ENCODE results near the gene UBXN6.

The UBXN6 gene

GRCh38 chr19:4457654-4458395 is at the start of gene UBXN6:
Gene UBXN6 (minus strand): TSS chr19:4457794. CDS start chr19:4457697, 97 bp downstream.
- DNase-seq, result peak; percentile 92 to 96

DNA sequence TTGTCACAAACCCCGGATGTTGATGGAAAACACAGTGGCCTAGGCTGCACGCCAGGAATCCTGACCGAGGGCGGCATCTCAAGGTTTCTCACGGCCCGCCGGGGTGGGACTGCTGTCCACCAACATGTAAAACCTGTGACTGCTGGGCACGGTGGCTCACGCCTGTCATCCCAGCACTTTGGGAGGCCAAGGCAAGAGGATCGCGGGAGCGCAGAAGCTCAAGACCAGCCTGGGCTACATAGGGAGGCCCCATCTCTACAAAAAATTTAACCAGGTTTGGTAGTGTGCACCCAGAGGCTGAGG is 49.5 kb upstream of the UBXN6 start:
- DNase-seq, result no peak

DNA sequence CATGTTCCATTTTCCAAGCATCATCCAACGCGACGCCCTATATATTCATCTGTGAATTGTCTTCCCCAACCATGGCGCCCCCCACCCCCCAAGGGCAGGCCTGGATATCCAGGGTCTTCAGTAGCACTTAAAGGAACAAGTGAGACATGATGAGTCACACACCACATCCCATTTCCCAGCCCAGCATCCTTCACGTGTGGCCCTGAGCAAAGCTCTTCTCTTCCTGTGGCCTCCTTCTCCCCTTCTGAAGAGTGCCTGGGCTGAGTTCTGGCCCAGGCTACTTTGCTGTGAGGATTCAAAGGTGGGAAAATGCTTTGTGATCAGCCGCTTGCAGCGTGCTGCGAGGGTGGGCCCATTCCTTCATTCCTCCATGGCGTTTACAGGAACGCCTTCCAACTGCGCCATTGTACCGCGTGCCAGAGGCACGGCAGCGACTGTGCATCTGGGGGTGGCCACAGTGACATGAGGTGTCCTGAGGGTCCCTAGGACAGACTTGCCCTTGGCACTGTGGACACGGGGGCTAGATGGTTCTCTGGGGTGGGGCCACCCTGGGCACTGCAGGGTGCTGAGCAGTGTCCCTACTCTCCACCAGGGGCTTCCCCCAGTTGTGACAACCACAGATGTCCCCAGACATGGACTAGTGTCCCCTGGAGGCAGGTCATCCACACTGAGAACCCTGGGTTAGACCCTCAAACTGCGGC is 49.0 kb upstream of the UBXN6 start:
- peak in 1 of 2 experiments; percentile 52 for DNase-seq

- no peak for DNase-seq
Observed at GRCh38 chr19:4505570-4506448, 48.2 kb upstream of the UBXN6 start.

GRCh38 chr19:4504891-4505569 is 47.4 kb upstream of the UBXN6 start:
- DNase-seq, result no peak

- DNase-seq, result no peak
Observed at GRCh38 chr19:4504297-4504701, 46.7 kb upstream of the UBXN6 start.

GRCh38 chr19:4503825-4504170 is 46.2 kb upstream of the UBXN6 start:
- DNase-seq, result no peak

- no peak for DNase-seq
Observed at GRCh38 chr19:4503132-4503824, 45.7 kb upstream of the UBXN6 start.

- no peak for DNase-seq
Observed at GRCh38 chr19:4502282-4503131, 44.9 kb upstream of the UBXN6 start.

DNA sequence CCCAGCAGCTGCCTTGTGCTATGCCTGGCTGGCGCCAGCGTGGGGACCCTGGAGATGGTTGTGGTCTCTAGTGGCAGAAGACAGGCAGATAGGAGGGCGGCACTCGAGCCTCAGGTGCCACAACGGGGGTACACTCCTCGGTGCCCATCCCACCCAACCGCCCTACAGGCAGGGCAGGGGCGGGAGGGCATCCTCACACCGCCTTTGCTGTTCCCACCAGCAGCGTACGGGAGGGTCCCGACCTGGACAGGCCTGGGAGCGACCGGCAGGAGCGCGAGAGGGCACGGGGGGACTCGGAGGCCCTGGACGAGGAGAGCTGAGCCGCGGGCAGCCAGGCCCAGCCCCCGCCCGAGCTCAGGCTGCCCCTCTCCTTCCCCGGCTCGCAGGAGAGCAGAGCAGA is 44.1 kb upstream of the UBXN6 start:
- DNase-seq, result no peak

GRCh38 chr19:4500841-4501591 is 43.4 kb upstream of the UBXN6 start:
- no peak for DNase-seq

DNA sequence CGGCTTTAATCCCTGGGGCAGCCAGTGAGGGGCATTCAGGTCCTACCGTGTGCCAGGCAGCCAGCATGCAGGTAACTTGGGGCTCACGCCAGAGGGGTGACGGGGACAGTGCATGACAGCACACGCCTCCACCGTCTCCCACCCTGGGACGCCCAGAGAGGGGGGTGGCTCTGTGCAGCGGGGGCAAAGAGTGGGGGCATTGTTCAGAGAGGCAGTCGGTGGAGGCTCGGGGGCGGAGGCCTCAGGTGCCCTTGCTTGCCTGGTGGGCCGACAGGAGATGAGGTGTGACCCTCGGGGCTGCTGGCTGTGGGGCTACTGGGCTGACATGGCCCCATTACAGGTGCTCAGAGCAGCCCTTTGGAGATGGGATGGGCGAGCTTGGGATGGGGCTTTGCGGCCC is 42.3 kb upstream of the UBXN6 start:
- DNase-seq, result no peak

- no peak for DNase-seq
Observed at GRCh38 chr19:4499318-4499717, 41.7 kb upstream of the UBXN6 start.

GRCh38 chr19:4498694-4499093 is 41.1 kb upstream of the UBXN6 start:
- no peak for DNase-seq

GRCh38 chr19:4497770-4498389 is 40.3 kb upstream of the UBXN6 start:
- no peak for DNase-seq

GRCh38 chr19:4496304-4496703 is 38.7 kb upstream of the UBXN6 start:
- DNase-seq, result no peak

GRCh38 chr19:4495471-4495870 is 37.9 kb upstream of the UBXN6 start:
- no peak for DNase-seq

DNA sequence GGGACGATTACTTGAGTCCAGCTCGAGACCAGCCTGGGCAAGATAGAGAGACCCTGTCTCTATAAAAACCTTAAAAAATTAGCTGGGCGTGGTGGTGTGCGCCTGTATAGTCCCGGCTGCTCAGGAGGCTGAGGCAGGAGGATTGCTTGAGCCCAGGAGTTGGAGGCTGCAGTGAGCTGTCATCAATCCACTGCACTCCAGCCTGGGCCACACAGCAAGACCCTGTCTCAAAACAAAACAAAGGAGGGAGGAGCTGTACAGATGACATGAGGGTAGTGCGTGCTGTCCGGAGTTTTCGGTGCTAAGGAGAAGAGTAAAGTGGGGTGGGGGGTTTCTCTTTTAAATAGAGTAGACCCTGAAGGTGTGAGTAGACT is 37.1 kb upstream of the UBXN6 start:
- DNase-seq, result no peak

DNA sequence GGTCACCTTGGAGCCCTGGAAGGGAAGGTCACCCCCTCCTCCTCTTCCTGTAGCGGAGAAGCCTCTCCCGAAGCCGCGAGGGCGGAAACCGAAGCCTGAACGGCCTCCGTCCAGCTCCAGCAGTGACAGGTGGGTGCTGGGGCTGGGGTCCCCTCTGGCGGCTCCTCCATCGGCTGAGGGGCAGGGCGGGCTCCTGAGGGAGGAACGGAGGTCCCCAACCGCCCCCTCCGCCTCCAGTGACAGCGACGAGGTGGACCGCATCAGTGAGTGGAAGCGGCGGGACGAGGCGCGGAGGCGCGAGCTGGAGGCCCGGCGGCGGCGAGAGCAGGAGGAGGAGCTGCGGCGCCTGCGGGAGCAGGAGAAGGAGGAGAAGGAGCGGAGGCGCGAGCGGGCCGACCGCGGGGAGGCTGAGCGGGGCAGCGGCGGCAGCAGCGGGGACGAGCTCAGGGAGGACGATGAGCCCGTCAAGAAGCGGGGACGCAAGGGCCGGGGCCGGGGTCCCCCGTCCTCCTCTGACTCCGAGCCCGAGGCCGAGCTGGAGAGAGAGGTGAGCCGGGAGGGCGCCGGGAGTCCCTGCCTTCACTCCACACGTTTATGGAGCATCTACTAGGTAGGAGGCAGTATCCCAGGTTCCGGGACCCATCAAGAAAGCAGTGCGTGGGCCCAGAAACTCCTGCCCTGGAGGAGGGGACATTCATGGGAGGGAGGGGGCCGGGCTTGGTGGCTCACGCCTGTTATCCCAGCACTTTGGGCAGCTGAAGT is 36.5 kb upstream of the UBXN6 start:
- DNase-seq, result no peak
